Gastrocnemius medialis (tissue), 4 donors: ENCODE results near the gene IGF1R.

Experiments used
- POLR2A ChIP-seq, 2 donors: fragments of 450-650 bp; IDR thresholded peaks; one replicate each; pipeline ENCODE4 v1.6.1; 2017; ENCODE audit warnings: antibody characterized with exemption in 2 of 2, mild to moderate bottlenecking in 2 of 2, moderate library complexity in 2 of 2
- TF ChIP-seq, protein P1 (sequence below), 5 experiments: fragments of 450-650 bp in 3 of 5; fragments of 200-600 bp in 2 of 5; sonication (generic) in 2 of 5; IDR thresholded peaks in 4 of 5; conservative IDR thresholded peaks in 1 of 5; 1 replicate in 4 of 5; 2 replicates in 1 of 5; pipeline ENCODE4 v1.5.1; 2016 to 2019; ENCODE audit warnings: antibody characterized with exemption in 5 of 5, mild to moderate bottlenecking in 3 of 5, moderate library complexity in 3 of 5

DNA sequence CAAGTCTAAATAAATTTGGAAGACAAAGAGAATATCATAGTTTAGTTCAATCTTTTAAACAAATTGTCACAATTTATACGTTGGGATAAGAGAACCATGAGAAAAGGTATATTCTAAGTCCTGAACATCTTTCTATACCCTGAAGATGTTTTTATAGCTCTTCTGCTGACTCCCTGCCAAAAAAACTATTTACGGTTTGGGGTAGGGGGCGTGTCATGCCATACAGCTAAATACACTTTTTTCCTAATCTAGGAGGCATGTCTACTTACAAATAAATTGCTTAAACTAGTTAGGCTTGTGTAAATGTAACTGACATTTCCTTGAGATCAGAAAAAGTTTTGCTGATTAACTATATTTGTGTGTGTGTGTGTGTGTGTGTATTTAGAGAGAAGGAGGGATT, 195.9 kb downstream of the IGF1R start:
- no peak for TF ChIP-seq POLR2A (IDR thresholded peaks at IDR 0.05)
- TF ChIP-seq, protein P1, sequence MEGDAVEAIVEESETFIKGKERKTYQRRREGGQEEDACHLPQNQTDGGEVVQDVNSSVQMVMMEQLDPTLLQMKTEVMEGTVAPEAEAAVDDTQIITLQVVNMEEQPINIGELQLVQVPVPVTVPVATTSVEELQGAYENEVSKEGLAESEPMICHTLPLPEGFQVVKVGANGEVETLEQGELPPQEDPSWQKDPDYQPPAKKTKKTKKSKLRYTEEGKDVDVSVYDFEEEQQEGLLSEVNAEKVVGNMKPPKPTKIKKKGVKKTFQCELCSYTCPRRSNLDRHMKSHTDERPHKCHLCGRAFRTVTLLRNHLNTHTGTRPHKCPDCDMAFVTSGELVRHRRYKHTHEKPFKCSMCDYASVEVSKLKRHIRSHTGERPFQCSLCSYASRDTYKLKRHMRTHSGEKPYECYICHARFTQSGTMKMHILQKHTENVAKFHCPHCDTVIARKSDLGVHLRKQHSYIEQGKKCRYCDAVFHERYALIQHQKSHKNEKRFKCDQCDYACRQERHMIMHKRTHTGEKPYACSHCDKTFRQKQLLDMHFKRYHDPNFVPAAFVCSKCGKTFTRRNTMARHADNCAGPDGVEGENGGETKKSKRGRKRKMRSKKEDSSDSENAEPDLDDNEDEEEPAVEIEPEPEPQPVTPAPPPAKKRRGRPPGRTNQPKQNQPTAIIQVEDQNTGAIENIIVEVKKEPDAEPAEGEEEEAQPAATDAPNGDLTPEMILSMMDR (IDR thresholded peaks at IDR 0.05 in 4 of 5, conservative IDR thresholded peaks at IDR 0.05 in 1 of 5): no peak
